ENCODE data around the gene SLC19A1. TPM values are rescaled to one million over a fixed set of nuclear protein-coding genes. Genes with fewer than 3 reads are reported as not detected.

Gene SLC19A1
- total RNA-seq, 4 donors from 2014 or later = 7.0 to 9.8 (median 7.9) TPM

DNA sequence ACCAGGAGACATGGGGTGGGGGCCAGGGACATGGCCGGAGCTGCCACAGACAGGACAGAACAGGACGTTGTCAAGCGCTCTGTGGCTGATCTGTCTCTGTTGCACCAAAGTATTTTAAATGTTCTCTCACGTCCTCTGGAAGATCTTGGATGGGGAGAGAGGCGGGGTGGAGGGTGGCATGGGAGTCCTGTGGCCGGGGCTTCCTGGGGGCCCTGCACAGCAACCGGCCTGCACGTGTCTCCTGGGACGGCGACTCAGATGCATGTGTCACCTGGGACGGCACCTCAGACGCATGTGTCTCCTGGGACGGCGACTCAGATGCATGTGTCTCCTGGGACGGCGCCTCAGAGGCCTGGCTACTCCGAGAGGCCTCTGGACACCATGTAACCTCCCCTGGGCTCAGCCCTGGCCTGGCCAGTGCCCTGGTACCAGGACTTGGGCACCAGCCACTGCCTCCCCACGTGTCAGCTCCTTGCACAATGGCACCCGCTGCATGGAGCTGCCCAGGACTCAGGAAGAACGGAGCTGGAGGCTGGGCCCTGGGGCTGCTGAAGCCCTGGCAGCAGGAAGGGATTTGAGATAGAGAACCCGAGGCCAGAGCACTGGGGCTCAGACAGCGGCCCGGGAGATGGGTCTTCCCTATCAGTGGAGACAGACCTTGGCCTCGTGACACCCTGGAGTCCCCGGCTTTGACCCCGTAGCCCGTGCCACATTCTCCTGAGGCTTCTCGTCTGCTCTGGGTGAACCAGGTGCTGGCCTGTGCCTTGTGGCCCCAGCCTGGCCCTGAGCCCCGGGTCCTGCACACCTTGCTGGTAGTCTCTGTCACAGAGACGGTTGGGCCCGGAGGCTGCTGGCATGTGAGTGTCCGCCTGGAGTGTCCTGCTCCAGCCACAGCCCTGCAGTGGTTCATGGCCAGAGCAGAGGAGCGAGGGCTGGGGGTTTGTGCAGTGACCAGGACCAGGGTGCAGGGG lies 14.7 kb upstream of the SLC19A1 start:
- WGBS = 77% methylated on average over 15 of the region's 33 CpGs
- Histone ChIP-seq H3K4me3 (no peak overlapping the region), H3K27me3 (peaks cover 21% of the 10 kb centered on the region), H3K36me3 (no peaks in the 10 kb centered on the region), H3K9me3 (no peaks in the 10 kb centered on the region), H3K4me1 (peaks cover 16% of the 10 kb centered on the region), H3K27ac (no peak overlapping the region)
- peak; percentile 61 to 80 for DNase-seq (ENCODE audit: low spot score in 2 of 2)
- TF ChIP-seq, protein P1, sequence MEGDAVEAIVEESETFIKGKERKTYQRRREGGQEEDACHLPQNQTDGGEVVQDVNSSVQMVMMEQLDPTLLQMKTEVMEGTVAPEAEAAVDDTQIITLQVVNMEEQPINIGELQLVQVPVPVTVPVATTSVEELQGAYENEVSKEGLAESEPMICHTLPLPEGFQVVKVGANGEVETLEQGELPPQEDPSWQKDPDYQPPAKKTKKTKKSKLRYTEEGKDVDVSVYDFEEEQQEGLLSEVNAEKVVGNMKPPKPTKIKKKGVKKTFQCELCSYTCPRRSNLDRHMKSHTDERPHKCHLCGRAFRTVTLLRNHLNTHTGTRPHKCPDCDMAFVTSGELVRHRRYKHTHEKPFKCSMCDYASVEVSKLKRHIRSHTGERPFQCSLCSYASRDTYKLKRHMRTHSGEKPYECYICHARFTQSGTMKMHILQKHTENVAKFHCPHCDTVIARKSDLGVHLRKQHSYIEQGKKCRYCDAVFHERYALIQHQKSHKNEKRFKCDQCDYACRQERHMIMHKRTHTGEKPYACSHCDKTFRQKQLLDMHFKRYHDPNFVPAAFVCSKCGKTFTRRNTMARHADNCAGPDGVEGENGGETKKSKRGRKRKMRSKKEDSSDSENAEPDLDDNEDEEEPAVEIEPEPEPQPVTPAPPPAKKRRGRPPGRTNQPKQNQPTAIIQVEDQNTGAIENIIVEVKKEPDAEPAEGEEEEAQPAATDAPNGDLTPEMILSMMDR (IDR thresholded peaks at IDR 0.05) = no peak
- no peak for TF ChIP-seq EP300 (IDR thresholded peaks at IDR 0.05)
- TF ChIP-seq POLR2AphosphoS5 (IDR thresholded peaks at IDR 0.05) = no peak
- TF ChIP-seq POLR2A (IDR thresholded peaks at IDR 0.05) = no peak

DNA sequence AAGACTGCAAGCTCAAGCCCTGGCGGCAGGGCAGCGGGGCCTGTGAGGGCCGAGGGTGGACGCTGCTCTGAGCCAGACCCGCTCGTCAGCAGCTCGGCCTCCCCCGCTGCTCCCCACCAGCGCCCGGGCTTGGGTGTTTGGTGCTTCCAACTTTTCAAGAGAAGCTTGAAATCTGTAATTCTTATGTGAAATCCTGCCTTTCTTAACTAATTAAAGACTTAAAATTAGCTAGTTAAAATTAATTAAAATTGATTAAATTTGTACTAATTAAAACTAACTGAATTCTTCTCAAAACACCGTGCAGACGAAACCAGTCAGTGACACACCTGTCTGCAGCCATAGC lies 14.0 kb upstream of the SLC19A1 start:
- Histone ChIP-seq H3K4me1 (peaks cover 16% of the 10 kb centered on the region), H3K27me3 (peaks cover 18% of the 10 kb centered on the region), H3K9me3 (no peaks in the 10 kb centered on the region), H3K27ac (no peak overlapping the region), H3K4me3 (peak overlapping the region; percentile 46), H3K36me3 (no peaks in the 10 kb centered on the region)
- no peak for DNase-seq (ENCODE audit: low spot score in 2 of 2)
- TF ChIP-seq, protein P1 (IDR thresholded peaks at IDR 0.05) = no peak
- TF ChIP-seq EP300 (IDR thresholded peaks at IDR 0.05) = no peak
- no peak for TF ChIP-seq POLR2A (IDR thresholded peaks at IDR 0.05)
- no peak for TF ChIP-seq POLR2AphosphoS5 (IDR thresholded peaks at IDR 0.05)
- WGBS = 47% methylated on average over 12 of the region's 12 CpGs

DNA sequence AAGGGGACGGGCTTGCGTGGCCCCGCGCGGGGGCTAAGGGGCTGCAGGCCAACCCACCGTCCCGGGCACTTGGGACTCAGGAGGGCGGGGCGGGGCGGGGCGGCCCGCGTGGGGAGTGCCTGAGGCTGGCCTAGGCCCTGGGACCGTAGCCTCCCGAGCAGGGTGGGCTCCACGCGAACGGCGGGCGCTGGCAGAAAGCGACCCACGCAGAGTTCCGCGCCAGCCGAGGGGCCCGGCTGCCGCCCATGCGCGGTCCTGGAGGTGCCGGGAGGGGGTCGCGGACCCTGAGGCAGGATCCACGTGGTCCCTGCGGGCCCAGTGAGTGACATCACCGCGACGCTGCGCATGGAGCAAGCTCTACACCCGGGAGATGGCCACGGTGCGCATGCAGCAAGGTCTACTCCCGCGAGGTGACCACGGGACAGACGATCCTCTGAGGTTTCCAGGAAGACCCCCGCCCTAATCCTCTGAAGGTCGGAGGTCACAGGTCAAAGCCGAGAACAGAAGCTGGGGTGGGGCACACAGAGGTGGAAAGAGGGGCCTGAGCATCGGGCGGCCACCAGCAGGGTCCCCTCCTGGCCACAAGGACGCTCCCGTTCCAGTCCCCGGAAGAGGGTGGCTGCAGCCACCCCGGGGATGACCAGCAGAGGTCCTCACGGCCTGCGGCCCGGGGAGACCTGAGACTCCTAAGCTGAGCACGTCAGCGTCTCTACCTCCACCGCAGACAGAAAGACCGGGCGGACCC lies 13.5 kb upstream of the SLC19A1 start:
- Histone ChIP-seq H3K4me3 (peak overlapping the region; percentile 46), H3K27ac (peak overlapping the region; percentile 57), H3K36me3 (no peaks in the 10 kb centered on the region), H3K27me3 (peaks cover 18% of the 10 kb centered on the region), H3K4me1 (peaks cover 16% of the 10 kb centered on the region), H3K9me3 (no peaks in the 10 kb centered on the region)
- peak; percentile 86 to 90 for DNase-seq (ENCODE audit: low spot score in 2 of 2)
- TF ChIP-seq, protein P1 (IDR thresholded peaks at IDR 0.05) = peak; percentile 45 to 61
- no peak for TF ChIP-seq POLR2AphosphoS5 (IDR thresholded peaks at IDR 0.05)
- 10% methylated on average over 6 of the region's 62 CpGs for WGBS

DNA sequence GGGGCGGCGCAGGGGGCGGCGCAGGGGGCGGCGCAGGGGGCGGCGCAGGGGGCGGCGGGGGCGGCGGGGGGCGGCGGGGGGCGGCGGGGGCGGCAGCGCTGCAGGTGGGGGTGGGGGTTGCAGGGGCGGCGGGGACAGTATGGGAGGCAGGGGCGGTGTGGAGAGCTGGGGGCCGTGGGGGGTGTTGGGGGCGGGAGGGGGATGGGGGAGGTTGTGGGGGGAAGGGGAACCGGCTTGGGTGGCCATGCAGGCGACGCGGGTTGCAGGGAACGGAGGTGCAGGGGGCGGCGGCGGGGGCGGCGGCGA lies 13.0 kb upstream of the SLC19A1 start:
- Histone ChIP-seq H3K36me3 (no peaks in the 10 kb centered on the region), H3K4me3 (peak overlapping the region; percentile 46), H3K9me3 (no peaks in the 10 kb centered on the region), H3K4me1 (peaks cover 20% of the 10 kb centered on the region), H3K27me3 (peaks cover 16% of the 10 kb centered on the region), H3K27ac (no peak overlapping the region)
- WGBS = no CpG with 5 or more reads among the region's 34 CpGs
- TF ChIP-seq POLR2AphosphoS5 (IDR thresholded peaks at IDR 0.05) (no peak), EP300 (IDR thresholded peaks at IDR 0.05) (no peak), POLR2A (IDR thresholded peaks at IDR 0.05) (no peak)
- TF ChIP-seq, protein P1 (IDR thresholded peaks at IDR 0.05) = no peak
- DNase-seq (ENCODE audit: low spot score in 2 of 2) = no peak
